ENCODE data around the gene TMPRSS11B. TPM values are rescaled to one million over a fixed set of nuclear protein-coding genes. Genes with fewer than 3 reads are reported as not detected.
"Not testable (repeated sequence)": the region's sequence is repeated elsewhere in the genome, so short reads cannot be mapped to it uniquely, and the experiment has no call there.

TMPRSS11B gene, protein sequence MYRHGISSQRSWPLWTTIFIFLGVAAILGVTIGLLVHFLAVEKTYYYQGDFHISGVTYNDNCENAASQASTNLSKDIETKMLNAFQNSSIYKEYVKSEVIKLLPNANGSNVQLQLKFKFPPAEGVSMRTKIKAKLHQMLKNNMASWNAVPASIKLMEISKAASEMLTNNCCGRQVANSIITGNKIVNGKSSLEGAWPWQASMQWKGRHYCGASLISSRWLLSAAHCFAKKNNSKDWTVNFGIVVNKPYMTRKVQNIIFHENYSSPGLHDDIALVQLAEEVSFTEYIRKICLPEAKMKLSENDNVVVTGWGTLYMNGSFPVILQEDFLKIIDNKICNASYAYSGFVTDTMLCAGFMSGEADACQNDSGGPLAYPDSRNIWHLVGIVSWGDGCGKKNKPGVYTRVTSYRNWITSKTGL
- total RNA-seq (2012; rRNA removed), result not detected in 2 replicates

DNA sequence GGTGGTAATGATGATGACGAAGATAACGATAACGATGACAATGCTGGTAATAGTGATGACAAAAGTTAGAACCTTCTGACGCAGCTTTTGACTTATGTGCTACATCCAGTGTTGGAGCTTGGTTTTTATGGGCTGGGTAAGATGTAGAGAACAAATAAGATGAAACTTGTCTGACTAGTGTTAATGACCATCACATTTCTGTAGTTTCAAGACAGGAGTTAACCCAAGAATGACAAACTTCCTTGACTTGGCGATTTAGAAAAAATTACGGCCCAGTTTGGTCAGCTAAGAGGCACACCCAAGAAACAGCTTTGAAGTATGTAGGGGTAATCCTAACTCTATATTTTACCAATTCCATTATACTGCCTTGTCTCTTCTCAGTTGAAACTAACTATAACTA lies at the start of gene TMPRSS11B:
Gene TMPRSS11B (minus strand): TSS at position 101 of the 400 bp plus-strand sequence. CDS start 136 bp downstream, outside the sequence.
- Histone ChIP-seq H3K4me1 (ENCODE audit: control insufficient read depth, insufficient read depth, low read length) (no peaks in the 10 kb centered on the region), H3K9me3 (replicated peaks; ENCODE audit: low read length) (no peaks in the 10 kb centered on the region), H3K27me3 (ENCODE audit: control insufficient read depth, insufficient read depth, low read length) (no peaks in the 10 kb centered on the region), H3K4me2 (ENCODE audit: low read length) (no peak within 1 kb of the TSS), H3K4me3 (ENCODE audit: low read length) (no peak within 1 kb of the TSS), H3K36me3 (ENCODE audit: insufficient read depth, low read length) (no peaks in the 10 kb centered on the region), H3K9ac (ENCODE audit: low read depth, low read length) (no peak within 1 kb of the TSS)

DNA sequence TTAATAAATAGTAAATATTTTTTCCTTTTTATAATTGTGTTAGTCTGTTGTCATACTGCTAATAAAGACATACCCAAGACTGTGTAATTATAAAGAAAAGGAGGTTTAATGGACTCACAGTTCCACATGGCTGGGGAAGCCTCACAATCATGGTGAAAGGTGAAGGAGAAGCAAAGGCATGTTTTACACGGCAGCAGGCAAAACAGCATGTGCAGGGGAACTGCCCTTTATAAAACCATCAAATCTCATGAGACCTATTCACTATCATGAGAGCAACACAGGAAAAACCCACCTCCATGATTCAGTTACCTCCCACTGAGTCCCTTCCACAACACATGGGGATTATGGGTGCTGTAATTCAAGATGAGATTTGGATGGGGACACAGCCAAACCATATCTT lies 45.8 kb upstream of the TMPRSS11B start:
- Histone ChIP-seq H3K9ac (ENCODE audit: low read depth, low read length) (no peak overlapping the region), H3K36me3 (ENCODE audit: insufficient read depth, low read length) (no peaks in the 10 kb centered on the region), H3K27me3 (ENCODE audit: control insufficient read depth, insufficient read depth, low read length) (no peaks in the 10 kb centered on the region), H3K4me2 (ENCODE audit: low read length) (no peak overlapping the region), H3K4me3 (ENCODE audit: low read length) (no peak overlapping the region), H3K4me1 (ENCODE audit: control insufficient read depth, insufficient read depth, low read length) (no peaks in the 10 kb centered on the region), H3K9me3 (replicated peaks; ENCODE audit: low read length) (no peaks in the 10 kb centered on the region)

DNA sequence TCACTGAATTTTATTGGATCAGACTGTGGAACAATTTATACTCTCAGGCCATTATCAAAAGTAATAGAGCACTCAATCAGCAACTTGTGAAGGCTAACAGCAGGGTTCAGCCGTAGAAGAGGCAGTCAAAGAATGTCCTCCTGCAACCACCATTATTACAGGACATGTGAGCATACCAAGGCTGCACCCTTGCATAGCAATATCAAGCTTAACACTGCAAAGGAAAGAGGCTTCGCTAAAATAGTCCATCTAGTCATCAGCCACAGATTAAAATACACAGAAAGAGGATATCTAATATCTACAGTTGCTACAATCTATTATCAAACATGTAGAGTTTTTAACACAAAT lies 42.9 kb upstream of the TMPRSS11B start:
- no peak overlapping the region for H3K9ac ChIP-seq (ENCODE audit: low read depth, low read length)
- H3K4me1 ChIP-seq (ENCODE audit: control insufficient read depth, insufficient read depth, low read length), result no peaks in the 10 kb centered on the region
- H3K9me3 ChIP-seq (replicated peaks; ENCODE audit: low read length), result no peaks in the 10 kb centered on the region
- no peak overlapping the region for H3K4me3 ChIP-seq (ENCODE audit: low read length)
- H3K27me3 ChIP-seq (ENCODE audit: control insufficient read depth, insufficient read depth, low read length), result no peaks in the 10 kb centered on the region
- no peaks in the 10 kb centered on the region for H3K36me3 ChIP-seq (ENCODE audit: insufficient read depth, low read length)
- H3K4me2 ChIP-seq (ENCODE audit: low read length), result no peak overlapping the region

DNA sequence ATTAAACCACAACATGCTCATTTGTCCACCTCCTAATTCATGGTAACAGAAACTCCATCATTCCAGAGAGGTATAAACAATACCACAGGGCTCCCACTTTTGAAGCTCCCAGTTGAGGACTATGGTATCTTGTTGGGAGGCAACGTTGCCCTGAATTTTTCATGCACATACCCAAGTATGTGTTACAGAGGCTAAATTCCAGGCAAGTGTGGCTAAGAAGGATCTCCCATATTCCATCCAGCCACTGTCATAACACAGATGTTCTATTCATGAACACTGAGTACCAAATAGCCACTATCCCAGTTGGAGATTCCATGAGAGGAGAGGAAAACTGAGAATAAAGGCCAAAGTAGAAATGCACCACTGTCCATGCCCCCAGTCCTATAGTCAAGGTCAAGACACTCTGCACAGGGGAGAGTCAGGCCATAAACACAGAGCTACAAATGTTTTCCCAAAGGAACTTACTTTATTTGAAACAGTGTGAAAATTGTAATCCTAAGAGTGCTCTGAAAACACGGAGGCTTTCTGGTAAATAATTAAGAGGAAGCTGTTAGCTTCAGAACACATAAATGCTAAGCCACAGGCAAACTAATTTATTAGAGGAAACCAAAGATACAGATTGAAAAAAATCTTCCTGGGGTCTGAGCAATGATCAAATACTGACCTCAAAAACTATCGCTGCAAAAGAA lies 42.4 kb upstream of the TMPRSS11B start:
- Histone ChIP-seq H3K9me3 (replicated peaks; ENCODE audit: low read length) (no peaks in the 10 kb centered on the region), H3K27me3 (ENCODE audit: control insufficient read depth, insufficient read depth, low read length) (no peaks in the 10 kb centered on the region), H3K36me3 (ENCODE audit: insufficient read depth, low read length) (no peaks in the 10 kb centered on the region), H3K4me3 (ENCODE audit: low read length) (no peak overlapping the region), H3K4me2 (ENCODE audit: low read length) (no peak overlapping the region), H3K9ac (ENCODE audit: low read depth, low read length) (no peak overlapping the region), H3K4me1 (ENCODE audit: control insufficient read depth, insufficient read depth, low read length) (no peaks in the 10 kb centered on the region)

DNA sequence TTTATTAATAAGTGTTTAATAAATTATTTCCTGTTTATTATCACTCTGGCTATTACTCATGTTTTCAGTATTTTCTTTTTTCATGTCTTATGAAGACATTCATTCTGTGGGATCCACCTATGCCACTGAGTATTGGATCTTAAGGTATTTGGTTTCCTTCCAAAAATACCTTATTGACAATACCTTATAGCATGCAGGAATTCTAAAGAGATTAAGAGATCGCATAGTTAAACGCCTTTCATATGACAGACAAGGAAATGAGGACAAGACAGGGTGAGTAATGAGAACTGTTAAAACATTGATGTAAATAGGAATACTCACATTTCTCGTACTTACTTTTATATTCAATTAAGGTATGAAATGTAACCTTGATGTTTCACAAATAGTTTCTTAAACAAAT lies 38.2 kb upstream of the TMPRSS11B start:
- H3K4me1 ChIP-seq (ENCODE audit: control insufficient read depth, insufficient read depth, low read length), result no peaks in the 10 kb centered on the region
- H3K4me2 ChIP-seq (ENCODE audit: low read length), result no peak overlapping the region
- no peaks in the 10 kb centered on the region for H3K27me3 ChIP-seq (ENCODE audit: control insufficient read depth, insufficient read depth, low read length)
- no peak overlapping the region for H3K9ac ChIP-seq (ENCODE audit: low read depth, low read length)
- H3K9me3 ChIP-seq (replicated peaks; ENCODE audit: low read length), result no peaks in the 10 kb centered on the region
- no peaks in the 10 kb centered on the region for H3K36me3 ChIP-seq (ENCODE audit: insufficient read depth, low read length)
- no peak overlapping the region for H3K4me3 ChIP-seq (ENCODE audit: low read length)

DNA sequence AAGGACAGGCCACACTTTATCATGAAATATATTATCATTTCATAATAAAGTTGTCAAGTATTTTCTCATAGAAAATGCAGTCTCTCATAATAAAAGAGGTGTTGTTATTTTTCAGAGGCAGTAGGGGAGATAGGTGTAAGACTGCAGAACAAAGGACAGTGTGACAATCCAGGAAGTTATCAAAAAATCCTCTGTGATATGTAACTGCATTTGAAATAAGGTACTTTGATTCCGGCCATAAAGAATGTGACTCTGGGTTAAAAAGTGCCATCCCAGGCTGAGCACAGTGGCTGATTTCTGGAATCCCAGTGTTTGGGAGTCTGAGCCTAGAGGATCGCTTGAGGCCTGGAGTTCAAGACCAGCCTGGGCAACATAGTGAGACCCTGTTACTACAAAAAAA lies 37.6 kb upstream of the TMPRSS11B start:
- H3K9ac ChIP-seq (ENCODE audit: low read depth, low read length), result no peak overlapping the region
- no peak overlapping the region for H3K4me3 ChIP-seq (ENCODE audit: low read length)
- no peaks in the 10 kb centered on the region for H3K36me3 ChIP-seq (ENCODE audit: insufficient read depth, low read length)
- H3K27me3 ChIP-seq (ENCODE audit: control insufficient read depth, insufficient read depth, low read length), result no peaks in the 10 kb centered on the region
- no peaks in the 10 kb centered on the region for H3K9me3 ChIP-seq (replicated peaks; ENCODE audit: low read length)
- H3K4me1 ChIP-seq (ENCODE audit: control insufficient read depth, insufficient read depth, low read length), result peaks cover under 1% of the 10 kb centered on the region
- no peak overlapping the region for H3K4me2 ChIP-seq (ENCODE audit: low read length)

DNA sequence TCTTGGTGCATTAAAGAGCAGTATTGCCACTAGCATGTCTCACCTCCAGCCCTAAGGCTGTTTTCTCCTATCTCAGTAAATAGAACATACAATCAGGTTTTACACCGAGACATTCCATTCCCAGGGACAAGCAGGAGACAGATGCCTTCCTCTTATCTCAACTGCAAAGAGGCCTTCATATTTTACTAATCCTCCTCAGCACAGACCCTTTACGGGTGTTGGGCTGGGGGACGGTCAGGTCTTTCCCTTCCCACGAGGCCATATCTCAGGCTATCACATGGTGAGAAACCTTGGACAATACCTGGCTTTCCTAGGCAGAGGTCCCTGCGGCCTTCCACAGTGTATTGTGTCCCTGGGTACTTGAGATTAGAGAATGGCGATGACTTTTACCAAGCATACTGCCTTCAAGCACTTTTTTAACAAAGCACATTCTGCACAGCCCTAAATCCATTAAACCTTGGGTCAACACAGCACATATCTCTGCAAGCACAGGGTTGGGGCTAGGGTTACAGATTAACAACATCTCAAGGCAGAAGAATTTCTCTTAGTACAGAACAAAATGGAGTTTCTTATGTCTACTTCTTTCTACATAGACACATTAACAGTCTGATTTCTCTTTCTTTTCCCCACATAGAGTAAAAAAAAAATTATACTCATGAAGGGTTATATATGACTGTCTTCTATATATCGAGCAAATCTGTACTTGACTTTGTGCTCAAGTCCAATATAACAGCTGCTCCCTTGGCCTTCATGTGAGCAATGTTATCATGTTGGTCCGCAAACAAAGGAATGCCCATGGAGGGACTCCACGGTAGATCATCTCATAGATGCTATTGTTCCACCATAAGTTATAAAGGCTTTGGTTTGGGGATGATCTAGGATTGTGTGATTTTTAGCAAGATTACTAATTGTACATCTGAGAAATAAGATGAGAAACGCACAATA lies 36.6 kb upstream of the TMPRSS11B start:
- not testable (repeated sequence) for H3K27me3 ChIP-seq (ENCODE audit: control insufficient read depth, insufficient read depth, low read length)

DNA sequence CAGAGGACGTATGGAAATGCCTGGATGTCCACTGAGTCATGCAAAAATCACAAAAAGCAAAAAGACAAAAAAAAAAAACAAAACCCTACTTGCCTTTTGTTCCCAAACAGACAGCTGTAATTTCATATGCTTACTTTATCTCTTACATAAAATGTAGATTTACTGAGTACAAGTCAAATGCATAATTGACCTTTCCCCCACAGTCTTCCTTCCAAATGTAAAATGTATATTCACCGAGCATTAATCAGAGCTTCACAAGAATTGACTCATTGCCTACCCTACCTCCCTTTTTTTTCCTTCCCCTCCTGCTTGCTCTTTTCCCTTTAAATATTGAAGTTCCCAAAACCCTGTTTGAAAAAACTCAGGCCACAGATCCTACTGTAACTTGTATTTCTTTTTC lies 32.5 kb upstream of the TMPRSS11B start:
- H3K9ac ChIP-seq (ENCODE audit: low read depth, low read length), result no peak overlapping the region
- H3K9me3 ChIP-seq (replicated peaks; ENCODE audit: low read length), result no peaks in the 10 kb centered on the region
- H3K27me3 ChIP-seq (ENCODE audit: control insufficient read depth, insufficient read depth, low read length), result no peaks in the 10 kb centered on the region
- peaks cover 6% of the 10 kb centered on the region for H3K4me1 ChIP-seq (ENCODE audit: control insufficient read depth, insufficient read depth, low read length)
- no peak overlapping the region for H3K4me3 ChIP-seq (ENCODE audit: low read length)
- H3K36me3 ChIP-seq (ENCODE audit: insufficient read depth, low read length), result no peaks in the 10 kb centered on the region
- no peak overlapping the region for H3K4me2 ChIP-seq (ENCODE audit: low read length)

More for the DNA sequence above, 36.6 kb upstream of the TMPRSS11B start:
- H3K4me1 ChIP-seq (ENCODE audit: control insufficient read depth, insufficient read depth, low read length); H3K9ac ChIP-seq (ENCODE audit: low read depth, low read length); H3K9me3 ChIP-seq (replicated peaks; ENCODE audit: low read length); H3K4me2 ChIP-seq (ENCODE audit: low read length); H3K4me3 ChIP-seq (ENCODE audit: low read length); H3K36me3 ChIP-seq (ENCODE audit: insufficient read depth, low read length): not testable (repeated sequence)

DNA sequence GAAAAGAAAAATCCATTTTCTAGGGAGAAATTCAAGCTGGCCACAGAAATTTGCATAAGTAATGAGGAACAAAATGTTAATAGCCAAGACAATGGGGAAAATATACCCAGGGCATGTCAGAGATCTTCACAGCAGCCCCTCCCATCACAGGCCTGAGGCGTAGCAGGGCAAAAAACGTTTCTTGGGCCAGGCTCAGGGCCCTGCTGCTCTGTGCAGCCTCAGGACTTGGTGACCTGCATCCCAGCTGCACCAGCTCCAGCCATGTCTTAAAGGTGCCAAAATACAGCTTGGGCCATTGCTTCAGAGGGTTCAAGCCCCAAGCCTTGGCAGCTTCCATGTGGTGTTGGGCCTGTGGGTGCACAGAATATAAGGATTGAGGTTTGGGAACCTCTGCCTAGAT lies 32.1 kb upstream of the TMPRSS11B start:
- Histone ChIP-seq H3K4me3 (ENCODE audit: low read length) (no peak overlapping the region), H3K9me3 (replicated peaks; ENCODE audit: low read length) (no peaks in the 10 kb centered on the region), H3K27me3 (ENCODE audit: control insufficient read depth, insufficient read depth, low read length) (no peaks in the 10 kb centered on the region), H3K9ac (ENCODE audit: low read depth, low read length) (no peak overlapping the region), H3K4me1 (ENCODE audit: control insufficient read depth, insufficient read depth, low read length) (peaks cover 9% of the 10 kb centered on the region), H3K36me3 (ENCODE audit: insufficient read depth, low read length) (no peaks in the 10 kb centered on the region), H3K4me2 (ENCODE audit: low read length) (no peak overlapping the region)

DNA sequence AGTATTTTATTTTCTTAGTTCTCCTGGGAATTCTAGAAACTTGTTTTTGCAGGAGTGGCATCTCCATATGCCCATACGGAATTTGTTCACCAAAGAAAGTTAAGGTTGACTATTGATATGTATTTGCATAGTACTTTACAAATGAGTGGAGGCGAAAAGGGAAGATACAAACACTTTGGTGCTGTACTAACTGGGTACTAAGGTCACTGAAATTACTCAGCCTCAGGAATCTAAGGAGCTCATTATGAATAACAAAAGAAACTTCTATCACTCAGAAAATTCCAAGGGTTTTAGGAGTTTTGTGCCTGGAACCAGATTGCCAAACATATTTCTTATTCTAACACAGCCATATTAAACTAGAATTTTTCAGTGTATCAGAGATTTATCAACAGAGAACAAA lies 27.4 kb upstream of the TMPRSS11B start:
- Histone ChIP-seq H3K36me3 (ENCODE audit: insufficient read depth, low read length) (no peaks in the 10 kb centered on the region), H3K4me3 (ENCODE audit: low read length) (no peak overlapping the region)

DNA sequence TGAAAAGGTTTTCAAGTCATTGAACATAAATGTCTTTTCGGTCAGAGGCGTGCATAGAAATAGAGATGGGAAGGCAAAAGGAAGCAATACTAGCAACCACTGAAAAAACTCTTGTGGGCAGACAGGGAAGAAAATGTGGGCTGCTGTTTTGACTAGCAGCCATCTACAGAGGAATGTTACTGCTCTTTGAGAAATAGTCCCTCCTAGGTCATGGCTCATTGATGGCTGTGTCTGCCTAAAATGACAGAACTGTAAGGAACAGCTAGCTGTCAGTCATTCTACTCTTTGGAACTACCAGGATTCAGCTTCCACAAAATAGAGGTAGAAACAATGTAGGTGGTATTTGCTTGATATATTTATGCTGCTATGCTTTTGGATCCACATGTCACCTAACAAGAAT lies 26.9 kb upstream of the TMPRSS11B start:
- peaks cover 17% of the 10 kb centered on the region for H3K4me1 ChIP-seq (ENCODE audit: control insufficient read depth, insufficient read depth, low read length)
- H3K4me2 ChIP-seq (ENCODE audit: low read length), result peak overlapping the region; percentile 75
- H3K9me3 ChIP-seq (replicated peaks; ENCODE audit: low read length), result no peaks in the 10 kb centered on the region
- no peaks in the 10 kb centered on the region for H3K36me3 ChIP-seq (ENCODE audit: insufficient read depth, low read length)
- H3K27me3 ChIP-seq (ENCODE audit: control insufficient read depth, insufficient read depth, low read length), result no peaks in the 10 kb centered on the region
- peak overlapping the region; percentile 59 for H3K4me3 ChIP-seq (ENCODE audit: low read length)
- peak overlapping the region; percentile 40 for H3K9ac ChIP-seq (ENCODE audit: low read depth, low read length)

More for the DNA sequence above, 27.4 kb upstream of the TMPRSS11B start:
- H3K4me1 ChIP-seq (ENCODE audit: control insufficient read depth, insufficient read depth, low read length), result peaks cover 16% of the 10 kb centered on the region
- H3K9me3 ChIP-seq (replicated peaks; ENCODE audit: low read length), result no peaks in the 10 kb centered on the region
- H3K9ac ChIP-seq (ENCODE audit: low read depth, low read length), result no peak overlapping the region
- H3K4me2 ChIP-seq (ENCODE audit: low read length), result no peak overlapping the region
- no peaks in the 10 kb centered on the region for H3K27me3 ChIP-seq (ENCODE audit: control insufficient read depth, insufficient read depth, low read length)

Data from skeletal muscle satellite cell (primary cell).